Measurements from ENCODE around the gene PDHA1. TPM values are rescaled to one million over a fixed set of nuclear protein-coding genes. Genes with fewer than 3 reads are reported as not detected.
A peak's percentile ranks its signal among the peaks of the same experiment; 100 is the strongest.

The PDHA1 gene
- total RNA-seq, 4 donors from 2014 or later: 143 to 238 (median 203) TPM

- Histone ChIP-seq H3K9me3 (no peaks in the 10 kb centered on the region), H3K4me1 (peaks cover 0 to 5% of the 10 kb centered on the region in 2 donors), H3K36me3 (no peaks in the 10 kb centered on the region), H3K27me3 (no peaks in the 10 kb centered on the region), H3K4me3 (no peak overlapping the region), H3K27ac (no peak overlapping the region)
- intact Hi-C loops (cut with DNase I; ENCODE audit: low total_unique reads) (loop anchor here (5.0 kb wide), 1 partner anchor 941 kb away; no protein-coding TSS in a partner anchor), in situ Hi-C loops (cut with MboI; ENCODE audit: low sequenced_read_pairs in 4 of 4) (loop anchor here (10.0 to 25.0 kb wide), 6 partner anchors 346 to 948 kb away; partner anchors contain the start of gene PHKA2 (in 2 of the 4))
- TF ChIP-seq POLR2A (IDR thresholded peaks at IDR 0.05): no peak
- TF ChIP-seq CTCF (IDR thresholded peaks at IDR 0.05 in 4 of 5, conservative IDR thresholded peaks at IDR 0.05 in 1 of 5): no peak
- ATAC-seq (no peak), DNase-seq (no peak)
These were observed 10.7 kb upstream of the PDHA1 start for GRCh38 chrX:19332983-19333382.

- H3K9me3 ChIP-seq: no peaks in the 10 kb centered on the region
- peaks cover 0 to 5% of the 10 kb centered on the region in 2 donors for H3K4me1 ChIP-seq
- no peaks in the 10 kb centered on the region for H3K36me3 ChIP-seq
- no peak overlapping the region for H3K4me3 ChIP-seq
- no peak for TF ChIP-seq POLR2A (IDR thresholded peaks at IDR 0.05)
- peak in 1 of 5 experiments; percentile 15 for TF ChIP-seq CTCF (IDR thresholded peaks at IDR 0.05 in 4 of 5, conservative IDR thresholded peaks at IDR 0.05 in 1 of 5)
- no peaks in the 10 kb centered on the region for H3K27me3 ChIP-seq
- no peak for ATAC-seq
- no peak for DNase-seq
- intact Hi-C loops (cut with DNase I; ENCODE audit: low total_unique reads): loop anchor here (5.0 kb wide), 1 partner anchor 943 kb away; no protein-coding TSS in a partner anchor
- H3K27ac ChIP-seq: no peak overlapping the region
- in situ Hi-C loops (cut with MboI; ENCODE audit: low sequenced_read_pairs in 4 of 4): loop anchor here (10.0 to 25.0 kb wide), 6 partner anchors 348 to 950 kb away; partner anchors contain the start of gene PHKA2 (in 2 of the 4)
These were observed 8.6 kb upstream of the PDHA1 start for GRCh38 chrX:19334945-19335626.

GRCh38 chrX:19342331-19342906 lies 1.3 kb upstream of the PDHA1 start:
- Histone ChIP-seq H3K27ac (peak overlapping the region; percentile 84 to 94 (median 93)), H3K27me3 (no peaks in the 10 kb centered on the region), H3K4me1 (peaks cover 10 to 14% of the 10 kb centered on the region in 2 donors), H3K9me3 (no peaks in the 10 kb centered on the region), H3K36me3 (no peaks in the 10 kb centered on the region), H3K4me3 (peak overlapping the region in 1 of 4 donors; percentile 79)
- TF ChIP-seq POLR2A (IDR thresholded peaks at IDR 0.05): no peak
- DNase-seq (peak in 1 of 2 donors; percentile 32), ATAC-seq (no peak)
- in situ Hi-C loops (cut with MboI; ENCODE audit: low sequenced_read_pairs in 4 of 4): loop anchor here in 3 of 4 donors (25.0 kb wide), 4 partner anchors 355 to 955 kb away; partner anchors contain the start of gene PHKA2 (in 2 of the 3)
- intact Hi-C loops (cut with DNase I; ENCODE audit: low total_unique reads): loop anchor here (2.0 to 10.0 kb wide), 4 partner anchors 358 to 1608 kb away; partner anchors contain the start of genes PHKA2, RS1 and SCML1

GRCh38 chrX:19343085-19343534 lies 617 bp upstream of the PDHA1 start:
- H3K4me1 ChIP-seq: peaks cover 10 to 14% of the 10 kb centered on the region in 2 donors
- H3K27ac ChIP-seq: peak overlapping the region; percentile 84 to 94 (median 93)
- H3K4me3 ChIP-seq: peak overlapping the region; percentile 47 to 79 (median 52)
- H3K27me3 ChIP-seq: no peaks in the 10 kb centered on the region
- no peaks in the 10 kb centered on the region for H3K36me3 ChIP-seq
- intact Hi-C loops (cut with DNase I; ENCODE audit: low total_unique reads): loop anchor here (2.0 to 10.0 kb wide), 4 partner anchors 358 to 1608 kb away; partner anchors contain the start of genes PHKA2, RS1 and SCML1
- in situ Hi-C loops (cut with MboI; ENCODE audit: low sequenced_read_pairs in 4 of 4): loop anchor here in 3 of 4 donors (25.0 kb wide), 4 partner anchors 356 to 956 kb away; partner anchors contain the start of gene PHKA2 (in 2 of the 3)
- no peak for DNase-seq
- ATAC-seq: peak; percentile 49 to 58
- TF ChIP-seq CTCF (IDR thresholded peaks at IDR 0.05 in 4 of 5, conservative IDR thresholded peaks at IDR 0.05 in 1 of 5): no peak
- TF ChIP-seq POLR2A (IDR thresholded peaks at IDR 0.05): no peak
- H3K9me3 ChIP-seq: no peaks in the 10 kb centered on the region
